MCF 10A (cell line): Measurements from ENCODE around the gene CCDC28B. TPM values are rescaled to one million over a fixed set of nuclear protein-coding genes. Genes with fewer than 3 reads are reported as not detected.

Experiments used
- BruUV-seq: library from RNA; stranded (reverse); fragments of 400-500 nt; replicated peaks from 2 replicates; lab custom pipeline; 2021; lab: Mats Ljungman, UMichigan
- CTCF ChIA-PET: fragments of 300-600 bp; sonication (Branson Sonifier 250); formaldehyde crosslinking; extraction: SDS; loops from one replicate; lab custom pipeline; 2021; ENCODE audit warnings: antibody characterized with exemption, inconsistent platforms; lab: Yijun Ruan, JAX
- POLR2A ChIA-PET: fragments of 300-600, 350-650 bp; sonication (Branson Sonifier 250); formaldehyde crosslinking; extraction: SDS; loops from one replicate; lab custom pipeline; 2020; ENCODE audit warnings: antibody characterized with exemption, inconsistent platforms; lab: Yijun Ruan, JAX
- DNase-seq: peaks from one replicate; pipeline ENCODE4 v3.0.0-alpha.2; 2018; ENCODE audit not compliant: unreplicated experiment
- H3K27ac Mint-ChIP-seq: one replicate; pipeline ENCODE4 v1.8.0; 2022; ENCODE audit warnings: mild to moderate bottlenecking, low read depth, mixed read lengths; ENCODE audit not compliant: unreplicated experiment
- H3K27me3 Mint-ChIP-seq: one replicate; pipeline ENCODE4 v1.8.0; 2022; ENCODE audit warnings: mixed read lengths; ENCODE audit not compliant: insufficient read depth, unreplicated experiment
- H3K36me3 Mint-ChIP-seq: one replicate; pipeline ENCODE4 v1.8.0; 2022; ENCODE audit warnings: mild to moderate bottlenecking, moderate library complexity, mixed read lengths; ENCODE audit not compliant: insufficient read depth, unreplicated experiment
- H3K4me1 Mint-ChIP-seq: one replicate; pipeline ENCODE4 v1.8.0; 2022; ENCODE audit warnings: mixed read lengths; ENCODE audit not compliant: insufficient read depth, unreplicated experiment
- H3K4me3 Mint-ChIP-seq: one replicate; pipeline ENCODE4 v1.8.0; 2022; ENCODE audit warnings: mild to moderate bottlenecking, moderate library complexity, mixed read lengths; ENCODE audit not compliant: unreplicated experiment
- H3K9me3 Mint-ChIP-seq: one replicate; pipeline ENCODE4 v1.8.0; 2022; ENCODE audit warnings: mixed read lengths; ENCODE audit not compliant: unreplicated experiment
- CTCF ChIP-seq: fragments of 200-600 bp; IDR thresholded peaks from one replicate; pipeline ENCODE4 v1.8.0; 2022; ENCODE audit warnings: antibody characterized with exemption, mild to moderate bottlenecking; ENCODE audit not compliant: unreplicated experiment
- intact Hi-C: fragments of 100-400 bp; cut with micrococcal nuclease; formaldehyde crosslinking; loops from 2 replicates; pipeline ENCODE4 v1.14.1; 2022
- total RNA-seq: library from RNA; stranded (reverse); gene quantifications from 2 replicates; pipeline ENCODE4 v1.2.3, GENCODE V29; 2022

Gene CCDC28B
- total RNA-seq, 1 experiment from 2014 or later: 0.91 TPM

GRCh38 chr1:32231843-32232432 is 31.5 kb downstream of the CCDC28B start:
- Mint-ChIP-seq H3K36me3 (peaks cover 58% of the 10 kb centered on the region), H3K9me3 (no peaks in the 10 kb centered on the region), H3K4me3 (no peak overlapping the region), H3K4me1 (peaks cover 15% of the 10 kb centered on the region), H3K27ac (no peak overlapping the region), H3K27me3 (no peaks in the 10 kb centered on the region)
- no TSS peak for BruUV-seq
- ChIA-PET POLR2A (interaction anchor here (1.6 kb wide), 1 partner anchor 9 kb away, joined by 4 read pairs; the partner anchor contains the start of genes EIF3I and TMEM234), CTCF (interaction anchor here (1.3 kb wide), 1 partner anchor 16 kb away, joined by 3 read pairs; no protein-coding TSS in a partner anchor)
- no peak for DNase-seq
- intact Hi-C loops: no loop called here
- TF ChIP-seq CTCF: no peak

- POLR2A ChIA-PET: interaction anchor here (1.1 to 1.6 kb wide), 2 partner anchors 10 to 59 kb away, joined by 3 to 4 read pairs; partner anchors contain the start of genes EIF3I, HDAC1 and TMEM234
- Mint-ChIP-seq H3K4me1 (peaks cover 15% of the 10 kb centered on the region), H3K27me3 (no peaks in the 10 kb centered on the region), H3K9me3 (no peaks in the 10 kb centered on the region), H3K36me3 (peaks cover 50% of the 10 kb centered on the region), H3K27ac (peak overlapping the region; percentile 12), H3K4me3 (no peak overlapping the region)
- intact Hi-C loops: no loop called here
- TF ChIP-seq CTCF: no peak
- BruUV-seq: no TSS peak
- CTCF ChIA-PET: no interaction called here
- no peak for DNase-seq
These were observed 32.3 kb downstream of the CCDC28B start for GRCh38 chr1:32232558-32233304.

- Mint-ChIP-seq H3K36me3 (peaks cover 30% of the 10 kb centered on the region), H3K9me3 (no peaks in the 10 kb centered on the region), H3K27ac (no peak overlapping the region), H3K4me1 (peaks cover 15% of the 10 kb centered on the region), H3K27me3 (no peaks in the 10 kb centered on the region), H3K4me3 (no peak overlapping the region)
- no peak for TF ChIP-seq CTCF
- ChIA-PET POLR2A (interaction anchor here (1.2 to 2.2 kb wide), 3 partner anchors 12 to 36 kb away, joined by 4 to 9 read pairs (median 6); no protein-coding TSS in a partner anchor), CTCF (interaction anchor here (0.5 to 1.2 kb wide), 4 partner anchors 19 to 76 kb away, joined by 3 to 5 read pairs (median 4); no protein-coding TSS in a partner anchor)
- intact Hi-C loops: no loop called here
- DNase-seq: no peak
- BruUV-seq: no TSS peak
These were observed 34.4 kb downstream of the CCDC28B start for GRCh38 chr1:32234792-32235191.

GRCh38 chr1:32239337-32239736 is 38.9 kb downstream of the CCDC28B start:
- CTCF ChIA-PET: interaction anchor here (0.9 to 1.9 kb wide), 2 partner anchors 10 to 79 kb away, joined by 3 to 10 read pairs; no protein-coding TSS in a partner anchor
- TF ChIP-seq CTCF: no peak
- Mint-ChIP-seq H3K27ac (no peak overlapping the region), H3K9me3 (no peaks in the 10 kb centered on the region), H3K27me3 (no peaks in the 10 kb centered on the region), H3K36me3 (no peaks in the 10 kb centered on the region), H3K4me1 (peaks cover 13% of the 10 kb centered on the region), H3K4me3 (peak overlapping the region; percentile 68)
- no peak for DNase-seq
- intact Hi-C loops: no loop called here
- POLR2A ChIA-PET: interaction anchor here (1.2 kb wide), 1 partner anchor 37 kb away, joined by 4 read pairs; no protein-coding TSS in a partner anchor
- no TSS peak for BruUV-seq
